Stomach (tissue), 4 donors: ENCODE results near the gene ACVR1.

Experiments
- EP300 ChIP-seq: sonication (generic); formaldehyde crosslinking; IDR thresholded peaks from one replicate; pipeline ENCODE4 v1.6.1; 2017; ENCODE audit warnings: antibody characterized with exemption
- TF ChIP-seq, protein P1 (sequence below), 7 experiments: fragments of 450-650 bp in 4 of 7; fragments of 200-600 bp in 3 of 7; sonication (generic) in 3 of 7; IDR thresholded peaks; one replicate each; pipeline ENCODE4 v1.5.1; 2016 to 2019; ENCODE audit warnings: antibody characterized with exemption in 7 of 7, control low read depth in 2 of 7, mild to moderate bottlenecking in 1 of 7

DNA sequence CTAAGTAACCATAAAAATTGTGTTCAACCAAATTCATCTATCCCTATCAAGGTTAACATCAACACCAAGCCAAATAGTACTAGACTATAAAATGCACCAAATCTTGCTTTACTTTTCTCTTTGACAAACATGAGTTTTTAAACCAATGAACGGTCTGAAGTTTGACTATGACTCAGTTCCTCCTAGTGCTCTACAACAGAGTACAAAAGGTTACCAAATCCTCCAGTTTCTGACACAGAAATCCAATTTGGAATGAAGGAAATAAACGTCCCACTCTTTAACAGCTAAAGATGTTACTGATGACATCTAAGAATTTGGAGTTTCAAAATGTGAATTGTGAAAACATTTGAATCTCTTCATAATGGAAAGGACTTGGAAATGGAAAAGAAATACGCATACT is 11.8 kb upstream of the ACVR1 start:
- TF ChIP-seq EP300 = no peak
- TF ChIP-seq, protein P1, sequence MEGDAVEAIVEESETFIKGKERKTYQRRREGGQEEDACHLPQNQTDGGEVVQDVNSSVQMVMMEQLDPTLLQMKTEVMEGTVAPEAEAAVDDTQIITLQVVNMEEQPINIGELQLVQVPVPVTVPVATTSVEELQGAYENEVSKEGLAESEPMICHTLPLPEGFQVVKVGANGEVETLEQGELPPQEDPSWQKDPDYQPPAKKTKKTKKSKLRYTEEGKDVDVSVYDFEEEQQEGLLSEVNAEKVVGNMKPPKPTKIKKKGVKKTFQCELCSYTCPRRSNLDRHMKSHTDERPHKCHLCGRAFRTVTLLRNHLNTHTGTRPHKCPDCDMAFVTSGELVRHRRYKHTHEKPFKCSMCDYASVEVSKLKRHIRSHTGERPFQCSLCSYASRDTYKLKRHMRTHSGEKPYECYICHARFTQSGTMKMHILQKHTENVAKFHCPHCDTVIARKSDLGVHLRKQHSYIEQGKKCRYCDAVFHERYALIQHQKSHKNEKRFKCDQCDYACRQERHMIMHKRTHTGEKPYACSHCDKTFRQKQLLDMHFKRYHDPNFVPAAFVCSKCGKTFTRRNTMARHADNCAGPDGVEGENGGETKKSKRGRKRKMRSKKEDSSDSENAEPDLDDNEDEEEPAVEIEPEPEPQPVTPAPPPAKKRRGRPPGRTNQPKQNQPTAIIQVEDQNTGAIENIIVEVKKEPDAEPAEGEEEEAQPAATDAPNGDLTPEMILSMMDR (IDR thresholded peaks at IDR 0.05) = no peak
